PC-9 (cell line): Measurements from ENCODE around the gene DISC1. TPM values are rescaled to one million over a fixed set of nuclear protein-coding genes. Genes with fewer than 3 reads are reported as not detected.

ENCODE experiments used
- BruUV-seq: library from RNA; stranded (reverse); fragments of 400-500 nt; replicated peaks from 2 replicates; lab custom pipeline; 2021; lab: Mats Ljungman, UMichigan
- CTCF ChIA-PET: fragments of 300-600 bp; sonication (Branson Sonifier 250); formaldehyde crosslinking; loops from one replicate; lab custom pipeline; 2022; ENCODE audit warnings: antibody characterized with exemption; lab: Charles Lee
- POLR2A ChIA-PET: fragments of 300-600 bp; sonication (Branson Sonifier 250); formaldehyde crosslinking; loops from one replicate; lab custom pipeline; 2022; ENCODE audit warnings: antibody characterized with exemption; ENCODE audit not compliant: unreplicated experiment; lab: Charles Lee
- DNase-seq, 2 experiments: peaks; one replicate each; pipeline versions ENCODE4 v3.0.0 to v3.0.0-alpha.2; 2015 to 2022; ENCODE audit warnings: mixed read lengths in 1 of 2
- H2AFZ ChIP-seq: fragments of 200-600 bp; sonication (generic); 2 replicates; pipeline ENCODE4 v1.8.1; 2017; ENCODE audit warnings: antibody characterized with exemption
- H3F3A ChIP-seq: fragments of 200-600 bp; sonication (generic); 2 replicates; pipeline ENCODE4 v1.8.1; 2017; ENCODE audit warnings: antibody characterized with exemption, mild to moderate bottlenecking, low read depth; ENCODE audit not compliant: insufficient read depth
- H3K27ac ChIP-seq: fragments of 200-600 bp; sonication (generic); 2 replicates; pipeline ENCODE4 v1.6.1; 2016; ENCODE audit warnings: mixed run types
- H3K27me3 ChIP-seq: fragments of 200-600 bp; sonication (generic); 2 replicates; pipeline ENCODE4 v1.6.1; 2016; ENCODE audit warnings: low read depth, mixed run types; ENCODE audit not compliant: insufficient read depth
- H3K36me3 ChIP-seq: fragments of 200-600 bp; sonication (generic); 2 replicates; pipeline ENCODE4 v1.6.1; 2016; ENCODE audit warnings: low read depth, mixed run types
- H3K4me1 ChIP-seq: fragments of 200-600 bp; sonication (generic); replicated peaks from 2 replicates; pipeline ENCODE4 v1.6.1; 2016; ENCODE audit warnings: mixed run types; ENCODE audit not compliant: insufficient read depth
- H3K4me2 ChIP-seq: fragments of 200-600 bp; sonication (generic); 2 replicates; pipeline ENCODE4 v1.6.1; 2017; ENCODE audit warnings: mixed run types
- H3K4me3 ChIP-seq: fragments of 200-600 bp; sonication (generic); 2 replicates; pipeline ENCODE4 v1.6.1; 2016; ENCODE audit warnings: mixed run types
- H3K79me2 ChIP-seq: fragments of 200-600 bp; sonication (generic); 2 replicates; pipeline ENCODE4 v1.6.1; 2017; ENCODE audit warnings: low read depth, mixed run types
- H3K9me2 ChIP-seq: fragments of 200-600 bp; sonication (generic); 2 replicates; pipeline ENCODE4 v1.8.1; 2017; ENCODE audit warnings: mild to moderate bottlenecking; ENCODE audit not compliant: insufficient read depth
- H3K9me3 ChIP-seq: fragments of 200-600 bp; sonication (generic); 2 replicates; pipeline ENCODE4 v1.8.1; 2016; ENCODE audit warnings: low read depth; ENCODE audit not compliant: insufficient read depth
- H4K20me1 ChIP-seq: fragments of 200-600 bp; sonication (generic); 2 replicates; pipeline ENCODE4 v1.8.1; 2017; ENCODE audit not compliant: insufficient read depth
- EZH2 ChIP-seq: fragments of 200-600 bp; sonication (generic); IDR thresholded peaks from 2 replicates; pipeline ENCODE4 v1.8.0; 2017; ENCODE audit warnings: antibody characterized with exemption, low read depth
- intact Hi-C: fragments of 100-400 bp; cut with micrococcal nuclease; formaldehyde crosslinking; loops from one replicate; pipeline ENCODE4 v1.10.0; 2022; ENCODE audit not compliant: unreplicated experiment
- total RNA-seq: library from RNA; stranded (reverse); gene quantifications from 2 replicates; pipeline ENCODE4 v1.2.3, GENCODE V29; 2021
- TF ChIP-seq, protein P1 (sequence below): fragments of 200-600 bp; sonication (generic); conservative IDR thresholded peaks from 2 replicates; pipeline ENCODE4 v1.6.1; 2017; ENCODE audit warnings: mixed run types, antibody characterized with exemption, mild to moderate bottlenecking, moderate library complexity

DISC1 gene
- total RNA-seq, 1 experiment from 2014 or later, result 7.4 TPM

DNA sequence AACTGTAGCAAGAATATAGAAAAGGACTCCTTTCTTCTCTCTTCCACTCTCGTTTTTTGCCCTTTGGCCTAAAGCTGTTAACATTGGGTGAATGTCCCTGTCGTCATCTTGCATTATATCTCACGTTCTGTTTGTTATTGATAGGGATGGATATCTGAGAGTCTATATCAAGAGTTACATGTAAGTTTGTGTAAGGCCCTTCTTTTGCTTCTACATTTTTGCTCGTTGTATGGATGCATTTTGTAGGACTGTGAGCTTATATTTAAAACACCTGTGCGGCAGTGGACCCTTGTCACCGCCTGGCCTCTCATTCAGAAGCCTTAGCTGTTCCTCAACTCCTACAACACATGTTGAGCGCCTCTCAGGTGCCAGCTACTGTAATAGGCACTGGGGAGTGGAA is 211.9 kb downstream of the DISC1 start:
- Histone ChIP-seq H3K9me2 (no peaks in the 10 kb centered on the region; the same call in 1 of the 2 replicates), H3K27me3 (no peaks in the 10 kb centered on the region), H3K36me3 (no peaks in the 10 kb centered on the region), H3K4me3 (no peak overlapping the region), H3K9me3 (no peaks in the 10 kb centered on the region), H4K20me1 (no peaks in the 10 kb centered on the region), H3K27ac (no peak overlapping the region), H3F3A (no peaks in the 10 kb centered on the region), H3K4me1 (no peaks in the 10 kb centered on the region), H3K79me2 (no peaks in the 10 kb centered on the region), H3K4me2 (no peak overlapping the region), H2AFZ (no peak overlapping the region)
- BruUV-seq, result no TSS peak
- no peak for TF ChIP-seq EZH2
- TF ChIP-seq, protein P1, sequence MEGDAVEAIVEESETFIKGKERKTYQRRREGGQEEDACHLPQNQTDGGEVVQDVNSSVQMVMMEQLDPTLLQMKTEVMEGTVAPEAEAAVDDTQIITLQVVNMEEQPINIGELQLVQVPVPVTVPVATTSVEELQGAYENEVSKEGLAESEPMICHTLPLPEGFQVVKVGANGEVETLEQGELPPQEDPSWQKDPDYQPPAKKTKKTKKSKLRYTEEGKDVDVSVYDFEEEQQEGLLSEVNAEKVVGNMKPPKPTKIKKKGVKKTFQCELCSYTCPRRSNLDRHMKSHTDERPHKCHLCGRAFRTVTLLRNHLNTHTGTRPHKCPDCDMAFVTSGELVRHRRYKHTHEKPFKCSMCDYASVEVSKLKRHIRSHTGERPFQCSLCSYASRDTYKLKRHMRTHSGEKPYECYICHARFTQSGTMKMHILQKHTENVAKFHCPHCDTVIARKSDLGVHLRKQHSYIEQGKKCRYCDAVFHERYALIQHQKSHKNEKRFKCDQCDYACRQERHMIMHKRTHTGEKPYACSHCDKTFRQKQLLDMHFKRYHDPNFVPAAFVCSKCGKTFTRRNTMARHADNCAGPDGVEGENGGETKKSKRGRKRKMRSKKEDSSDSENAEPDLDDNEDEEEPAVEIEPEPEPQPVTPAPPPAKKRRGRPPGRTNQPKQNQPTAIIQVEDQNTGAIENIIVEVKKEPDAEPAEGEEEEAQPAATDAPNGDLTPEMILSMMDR, result no peak
- DNase-seq, result no peak
- ChIA-PET POLR2A (interaction anchor here (0.6 kb wide), 1 partner anchor 1227 kb away, joined by 4 read pairs; no protein-coding TSS in a partner anchor), CTCF (no interaction called here)
- intact Hi-C loops, result no loop called here

DNA sequence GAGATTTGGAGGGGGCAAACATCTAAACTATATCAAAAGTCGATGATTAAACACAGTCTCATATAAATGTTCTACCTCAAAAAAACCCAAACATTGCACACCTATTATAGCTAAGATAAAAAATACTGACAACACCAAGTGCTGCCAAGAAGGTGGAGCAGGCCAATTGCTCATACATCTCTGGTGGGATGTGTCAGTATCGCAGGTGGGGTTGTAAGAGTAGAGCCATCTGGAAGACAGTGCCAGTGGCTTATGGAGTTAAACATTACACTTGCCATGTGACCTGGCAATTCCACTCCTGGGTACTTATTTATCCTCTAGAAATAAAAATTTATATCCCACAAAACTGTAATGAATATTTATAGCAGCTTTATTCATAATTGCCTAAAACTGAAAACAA is 213.4 kb downstream of the DISC1 start:
- POLR2A ChIA-PET, result no interaction called here
- CTCF ChIA-PET, result no interaction called here

DNA sequence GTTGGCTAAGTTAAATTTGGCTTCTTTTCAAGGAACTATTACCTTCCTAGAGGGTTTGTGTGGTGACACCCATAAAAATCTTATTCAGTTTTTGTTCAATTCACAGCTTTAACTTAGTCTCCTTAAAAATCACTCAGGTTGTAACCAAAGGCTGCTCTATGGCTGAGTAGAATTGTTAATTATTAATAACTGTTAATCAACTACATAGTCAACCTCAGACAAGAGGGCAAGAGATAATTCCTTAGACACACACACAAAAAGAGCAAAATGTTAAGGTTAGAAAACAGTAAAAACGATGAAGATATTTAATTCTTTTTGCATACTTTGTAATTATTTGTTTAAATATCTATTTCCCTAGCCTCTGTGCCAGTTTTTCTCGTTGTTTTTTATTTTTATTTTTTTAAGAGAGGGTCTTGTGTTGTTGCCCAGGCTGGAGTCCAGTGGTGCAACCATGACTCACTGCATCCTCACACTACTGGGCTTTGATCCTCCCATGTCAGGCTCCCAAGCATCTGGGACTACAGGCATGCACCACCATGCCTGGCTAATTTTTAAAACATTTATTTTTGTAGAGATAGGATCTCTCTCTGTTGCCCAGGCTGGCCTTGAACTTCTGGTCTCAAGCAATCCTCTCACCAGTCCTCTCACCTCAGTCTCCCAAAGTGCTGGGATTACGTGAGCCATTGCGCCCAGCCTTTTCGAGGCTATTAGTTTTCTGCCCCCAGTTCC is 215.2 kb downstream of the DISC1 start:
- H3K4me1 ChIP-seq, result no peaks in the 10 kb centered on the region
- no peaks in the 10 kb centered on the region for H4K20me1 ChIP-seq
- CTCF ChIA-PET, result no interaction called here
- TF ChIP-seq, protein P1, result no peak
- TF ChIP-seq EZH2, result no peak
- H3K27ac ChIP-seq, result no peak overlapping the region
- no peaks in the 10 kb centered on the region for H3K9me3 ChIP-seq
- BruUV-seq, result no TSS peak
- intact Hi-C loops, result no loop called here
- H3K4me3 ChIP-seq, result no peak overlapping the region
- H3K79me2 ChIP-seq, result no peaks in the 10 kb centered on the region
- H3K27me3 ChIP-seq, result no peaks in the 10 kb centered on the region
- POLR2A ChIA-PET, result no interaction called here
- no peaks in the 10 kb centered on the region for H3F3A ChIP-seq
- no peak overlapping the region for H2AFZ ChIP-seq
- H3K9me2 ChIP-seq, result no peaks in the 10 kb centered on the region; the same call in 1 of the 2 replicates
- DNase-seq, result no peak
- no peaks in the 10 kb centered on the region for H3K36me3 ChIP-seq
- H3K4me2 ChIP-seq, result no peak overlapping the region

More for the DNA sequence above, 213.4 kb downstream of the DISC1 start:
- no peaks in the 10 kb centered on the region for H3F3A ChIP-seq
- H3K4me3 ChIP-seq, result no peak overlapping the region
- no peak for TF ChIP-seq EZH2
- TF ChIP-seq, protein P1, result no peak
- H3K4me1 ChIP-seq, result no peaks in the 10 kb centered on the region
- H4K20me1 ChIP-seq, result no peaks in the 10 kb centered on the region
- H3K27ac ChIP-seq, result no peak overlapping the region
- H3K9me2 ChIP-seq, result no peaks in the 10 kb centered on the region; the same call in 1 of the 2 replicates
- DNase-seq, result no peak
- no peak overlapping the region for H2AFZ ChIP-seq
- no peaks in the 10 kb centered on the region for H3K9me3 ChIP-seq
- BruUV-seq, result no TSS peak
- intact Hi-C loops, result no loop called here
- H3K36me3 ChIP-seq, result no peaks in the 10 kb centered on the region
- no peak overlapping the region for H3K4me2 ChIP-seq
- no peaks in the 10 kb centered on the region for H3K27me3 ChIP-seq
- H3K79me2 ChIP-seq, result no peaks in the 10 kb centered on the region
